CD14-positive monocyte (primary cell): ENCODE data around the gene ANKRD39. TPM values are rescaled to one million over a fixed set of nuclear protein-coding genes. Genes with fewer than 3 reads are reported as not detected.

ENCODE experiments used
- DNase-seq, 3 donors: peaks; one replicate each; pipeline ENCODE4 v3.0.0-alpha.2; 2011 to 2022
- H2AFZ ChIP-seq: 2 replicates; pipeline ENCODE4 v1.6.0; 2012; ENCODE audit warnings: mild to moderate bottlenecking, low read depth, low read length, inconsistent platforms; ENCODE audit not compliant: insufficient read depth, poor library complexity, severe bottlenecking
- H3K27ac ChIP-seq, 2 donors: 1 replicate in 1 of 2; 2 replicates in 1 of 2; pipeline ENCODE4 v1.5.1; 2012 to 2013; ENCODE audit warnings: low read length in 2 of 2, control low read depth in 1 of 2, inconsistent platforms in 1 of 2, low read depth in 1 of 2, mild to moderate bottlenecking in 1 of 2
- H3K27me3 ChIP-seq, 2 donors: one replicate each; pipeline versions ENCODE4 v1.6.0 to v1.6.1; 2011 to 2013; ENCODE audit warnings: low read length in 2 of 2; ENCODE audit not compliant: control insufficient read depth in 2 of 2, insufficient read depth in 2 of 2
- H3K36me3 ChIP-seq, 2 donors: replicated peaks in 1 of 2; 1 replicate in 1 of 2; 2 replicates in 1 of 2; pipeline versions ENCODE4 v1.5.1 to v1.6.1; 2012 to 2013; ENCODE audit warnings: low read length in 2 of 2, control low read depth in 1 of 2, inconsistent platforms in 1 of 2, mild to moderate bottlenecking in 1 of 2; ENCODE audit not compliant: insufficient read depth in 2 of 2, control insufficient read depth in 1 of 2
- H3K4me1 ChIP-seq, 2 donors: 1 replicate in 1 of 2; 2 replicates in 1 of 2; pipeline versions ENCODE4 v1.5.1 to v1.6.1; 2012 to 2013; ENCODE audit warnings: low read length in 2 of 2, control low read depth in 1 of 2, inconsistent platforms in 1 of 2, mild to moderate bottlenecking in 1 of 2, moderate library complexity in 1 of 2; ENCODE audit not compliant: insufficient read depth in 2 of 2, control insufficient read depth in 1 of 2
- H3K4me2 ChIP-seq: replicated peaks from 2 replicates; pipeline ENCODE3; 2012; ENCODE audit warnings: low read length, moderate library complexity, mild to moderate bottlenecking; ENCODE audit not compliant: poor library complexity, severe bottlenecking; ENCODE audit errors: extremely low read depth
- H3K4me3 ChIP-seq, 3 experiments: fragments of 200-600 bp in 1 of 3; sonication (generic) in 1 of 3; replicated peaks in 1 of 3; 1 replicate in 2 of 3; 2 replicates in 1 of 3; pipeline ENCODE4 v1.5.1; 2011 to 2013; ENCODE audit warnings: low read length in 3 of 3, mild to moderate bottlenecking in 3 of 3, control low read depth in 2 of 3, low read depth in 2 of 3, inconsistent platforms in 1 of 3, moderate library complexity in 1 of 3
- H3K79me2 ChIP-seq: 2 replicates; pipeline ENCODE4 v1.6.0; 2012; ENCODE audit warnings: mild to moderate bottlenecking, control low read depth, inconsistent platforms, low read length, moderate library complexity; ENCODE audit not compliant: insufficient read depth
- H3K9ac ChIP-seq: 2 replicates; pipeline ENCODE4 v1.6.0; 2017; ENCODE audit warnings: low read length, mild to moderate bottlenecking; ENCODE audit not compliant: insufficient read depth, poor library complexity, severe bottlenecking
- H3K9me3 ChIP-seq, 2 donors: replicated peaks in 1 of 2; 1 replicate in 1 of 2; 2 replicates in 1 of 2; pipeline versions ENCODE4 v1.5.1 to v1.6.1; 2012 to 2013; ENCODE audit warnings: low read length in 2 of 2, control low read depth in 1 of 2; ENCODE audit not compliant: control insufficient read depth in 1 of 2, insufficient read depth in 1 of 2
- H4K20me1 ChIP-seq: 2 replicates; pipeline ENCODE4 v1.6.0; 2012; ENCODE audit warnings: mild to moderate bottlenecking, low read length, control low read depth, moderate library complexity; ENCODE audit not compliant: insufficient read depth
- H3K27ac Mint-ChIP-seq, 7 donors: one replicate each; pipeline ENCODE4 v1.8.0; 2020; ENCODE audit warnings: mild to moderate bottlenecking in 7 of 7, mixed read lengths in 7 of 7, moderate library complexity in 6 of 7, inconsistent platforms in 2 of 7
- H3K27me3 Mint-ChIP-seq, 3 donors: one replicate each; pipeline ENCODE4 v1.8.0; 2021 to 2022; ENCODE audit warnings: low read depth in 3 of 3, mild to moderate bottlenecking in 3 of 3, mixed read lengths in 3 of 3, moderate library complexity in 3 of 3, inconsistent platforms in 1 of 3
- H3K36me3 Mint-ChIP-seq, 2 donors: one replicate each; pipeline ENCODE4 v1.8.0; 2020; ENCODE audit warnings: mixed read lengths in 2 of 2, inconsistent platforms in 1 of 2, mild to moderate bottlenecking in 1 of 2
- H3K4me1 Mint-ChIP-seq: one replicate; pipeline ENCODE4 v1.8.0; 2020; ENCODE audit warnings: mild to moderate bottlenecking, mixed read lengths
- H3K4me3 Mint-ChIP-seq, 2 donors: one replicate each; pipeline ENCODE4 v1.8.0; 2020; ENCODE audit warnings: mild to moderate bottlenecking in 2 of 2, mixed read lengths in 2 of 2, moderate library complexity in 1 of 2
- H3K9me3 Mint-ChIP-seq, 7 donors: one replicate each; pipeline ENCODE4 v1.8.0; 2020 to 2022; ENCODE audit warnings: mixed read lengths in 7 of 7, mild to moderate bottlenecking in 6 of 7, moderate library complexity in 6 of 7, inconsistent platforms in 2 of 7
- CTCF ChIP-seq: fragments of 200-600 bp; IDR thresholded peaks from one replicate; pipeline ENCODE4 v1.8.0; 2022; ENCODE audit warnings: antibody characterized with exemption, mild to moderate bottlenecking
- WGBS: methylation state at CpG from one replicate; pipeline ENCODE4 v1.1.5; 2013; ENCODE audit warnings: missing lambda C conversion rate; ENCODE audit not compliant: insufficient coverage; 5-methylcytosine and 5-hydroxymethylcytosine counted together
- intact Hi-C, 2 donors: fragments of 100-400 bp; cut with micrococcal nuclease; formaldehyde crosslinking; loops; one replicate each; pipeline versions ENCODE4 v1.15.0 to v1.15.1; 2023
- polyA plus RNA-seq, 3 donors: library from polyadenylated mRNA; depleted of rRNA in 1 of 3; unstranded in 2 of 3; stranded (reverse) in 1 of 3; fragments of 300-500 nt in 2 of 3; fragments of >200 nt in 1 of 3; fragmentation: Illumina TruSeq in 2 of 3; gene quantifications; 1 replicate in 2 of 3; 2 replicates in 1 of 3; pipeline ENCODE4 v1.2.3, GENCODE V29; 2012 to 2021

ANKRD39 gene
- polyA plus RNA-seq, 3 donors, result 6.2 to 9.7 (median 9.0) TPM

- no peaks in the 10 kb centered on the region for H3K79me2 ChIP-seq
- Mint-ChIP-seq H3K4me3 (peak overlapping the region; percentile 40 to 83), H3K9me3 (peaks cover 0 to 17% (median 0%) of the 10 kb centered on the region in 7 donors), H3K27me3 (peaks cover 62 to 97% (median 79%) of the 10 kb centered on the region in 3 donors), H3K27ac (peak overlapping the region in 5 of 7 donors; percentile 33 to 89 (median 53)), H3K4me1 (peaks cover 35% of the 10 kb centered on the region), H3K36me3 (peaks cover 0 to 2% of the 10 kb centered on the region in 2 donors)
- no peaks in the 10 kb centered on the region for H4K20me1 ChIP-seq
- H3K4me1 ChIP-seq, result peaks cover 27 to 37% of the 10 kb centered on the region in 2 donors
- no peak overlapping the region for H3K4me3 ChIP-seq
- H3K9ac ChIP-seq, result no peak overlapping the region
- H2AFZ ChIP-seq, result no peak overlapping the region
- TF ChIP-seq CTCF, result no peak
- intact Hi-C loops, result no loop called here
- H3K4me2 ChIP-seq, result no peak overlapping the region
- peaks cover 0 to 10% of the 10 kb centered on the region in 2 donors for H3K9me3 ChIP-seq
- H3K27me3 ChIP-seq, result peaks cover 26 to 90% of the 10 kb centered on the region in 2 donors
- WGBS, result 15% methylated on average over 9 of the region's 18 CpGs
- peak; percentile 45 to 90 (median 56) for DNase-seq
- H3K36me3 ChIP-seq, result no peaks in the 10 kb centered on the region
- no peak overlapping the region for H3K27ac ChIP-seq
Observed at GRCh38 chr2:96874198-96874831, 16.5 kb upstream of the ANKRD39 start.

GRCh38 chr2:96873651-96874096, 15.9 kb upstream of the ANKRD39 start:
- H3K27me3 ChIP-seq, result peaks cover 26 to 83% of the 10 kb centered on the region in 2 donors
- H3K27ac Mint-ChIP-seq, result peak overlapping the region in 4 of 7 donors; percentile 16 to 89 (median 49)
- intact Hi-C loops, result no loop called here
- H3K9me3 ChIP-seq, result peaks cover 0 to 10% of the 10 kb centered on the region in 2 donors
- H3K9ac ChIP-seq, result no peak overlapping the region
- H2AFZ ChIP-seq, result no peak overlapping the region
- peak overlapping the region in 1 of 2 donors; percentile 67 for H3K4me3 Mint-ChIP-seq
- peaks cover 0 to 2% of the 10 kb centered on the region in 2 donors for H3K36me3 Mint-ChIP-seq
- H3K27ac ChIP-seq, result no peak overlapping the region
- no peak for TF ChIP-seq CTCF
- no peaks in the 10 kb centered on the region for H3K36me3 ChIP-seq
- H3K4me1 ChIP-seq, result peaks cover 31 to 43% of the 10 kb centered on the region in 2 donors
- peaks cover 0 to 17% (median 0%) of the 10 kb centered on the region in 7 donors for H3K9me3 Mint-ChIP-seq
- peaks cover 35% of the 10 kb centered on the region for H3K4me1 Mint-ChIP-seq
- H3K4me2 ChIP-seq, result no peak overlapping the region
- peak; percentile 66 to 92 (median 77) for DNase-seq
- 29% methylated on average over 8 of the region's 8 CpGs for WGBS
- peaks cover 57 to 96% (median 74%) of the 10 kb centered on the region in 3 donors for H3K27me3 Mint-ChIP-seq
- no peaks in the 10 kb centered on the region for H3K79me2 ChIP-seq
- H4K20me1 ChIP-seq, result no peaks in the 10 kb centered on the region
- no peak overlapping the region for H3K4me3 ChIP-seq
